Measurements from ENCODE around the gene PIP5K1A.

GRCh38 chr1:151210830-151211229, 12.5 kb downstream of the PIP5K1A start:
- TF ChIP-seq CTCF (IDR thresholded peaks at IDR 0.05) (no peak), POLR2AphosphoS5 (IDR thresholded peaks at IDR 0.05; ENCODE audit: low read depth, low read length) (no peak), RAD21 (IDR thresholded peaks at IDR 0.05; ENCODE audit: low read length) (no peak), MXI1 (IDR thresholded peaks at IDR 0.05; ENCODE audit: low read depth, low read length) (no peak), NFIC (IDR thresholded peaks at IDR 0.05; ENCODE audit: borderline replicate concordance) (no peak), EZH2phosphoT487 (IDR thresholded peaks at IDR 0.05; ENCODE audit: borderline replicate concordance, low read depth) (no peak)

All from SK-N-SH (cell line).